NB4 (cell line): ENCODE results near the gene IER5.

Experiments used
- MYC ChIP-seq: IDR thresholded peaks from 2 replicates; pipeline ENCODE4 v1.6.1; 2011; ENCODE audit warnings: low read depth, low read length
- POLR2A ChIP-seq: IDR thresholded peaks from 2 replicates; pipeline ENCODE4 v1.6.1; 2011; ENCODE audit warnings: mild to moderate bottlenecking; ENCODE audit not compliant: insufficient read length; ENCODE audit errors: extremely low read depth
- TF ChIP-seq, protein P1 (sequence below): IDR thresholded peaks from one replicate; pipeline ENCODE4 v1.5.1; 2012; ENCODE audit warnings: low read depth, low read length
- TF ChIP-seq, protein P2 (sequence below): IDR thresholded peaks from 2 replicates; pipeline ENCODE4 v1.6.1; 2011; ENCODE audit warnings: low read depth, low read length

DNA sequence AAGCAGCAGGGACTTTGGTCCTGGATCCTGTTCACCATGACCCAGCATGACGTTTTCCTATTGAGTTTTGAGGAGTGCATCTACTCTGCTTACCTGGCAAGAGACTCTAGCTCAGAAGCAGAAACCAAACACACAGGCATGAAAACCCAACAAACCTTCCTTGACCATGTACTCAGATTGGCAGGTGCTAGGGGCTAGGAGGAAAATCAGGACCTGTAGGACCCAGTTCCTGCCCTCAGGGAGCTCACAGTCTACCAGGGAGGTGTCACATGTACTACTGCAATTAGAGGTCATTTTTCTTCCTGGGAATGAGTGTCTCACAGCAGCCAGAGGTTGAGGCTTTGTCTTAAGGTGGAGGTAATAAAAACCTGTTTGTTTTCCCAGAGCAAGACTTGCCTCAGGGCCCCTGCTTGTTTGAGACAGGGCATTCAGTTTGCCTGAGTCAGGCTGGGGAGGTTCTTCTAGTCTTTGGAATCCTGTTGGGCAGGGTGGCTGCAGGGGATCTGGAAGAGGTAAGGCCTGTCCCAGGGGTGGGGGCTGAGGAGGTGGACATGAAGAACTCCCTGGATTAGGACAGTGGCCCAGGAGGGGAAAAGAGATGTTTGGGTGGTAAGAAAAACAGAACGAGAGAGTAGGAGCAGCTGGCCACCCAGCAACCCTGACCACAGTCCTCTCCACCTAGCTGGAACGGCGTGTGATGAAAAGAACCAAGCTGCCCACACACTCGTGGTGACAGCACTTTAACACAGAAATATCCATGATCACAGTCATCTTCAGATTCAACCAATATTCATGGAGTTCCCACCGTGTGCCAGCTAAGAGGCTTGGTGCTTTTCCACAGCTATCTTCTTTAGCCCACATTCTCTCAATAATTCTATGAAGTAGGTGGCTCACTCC lies 30.8 kb downstream of the IER5 start:
- TF ChIP-seq, protein P1, sequence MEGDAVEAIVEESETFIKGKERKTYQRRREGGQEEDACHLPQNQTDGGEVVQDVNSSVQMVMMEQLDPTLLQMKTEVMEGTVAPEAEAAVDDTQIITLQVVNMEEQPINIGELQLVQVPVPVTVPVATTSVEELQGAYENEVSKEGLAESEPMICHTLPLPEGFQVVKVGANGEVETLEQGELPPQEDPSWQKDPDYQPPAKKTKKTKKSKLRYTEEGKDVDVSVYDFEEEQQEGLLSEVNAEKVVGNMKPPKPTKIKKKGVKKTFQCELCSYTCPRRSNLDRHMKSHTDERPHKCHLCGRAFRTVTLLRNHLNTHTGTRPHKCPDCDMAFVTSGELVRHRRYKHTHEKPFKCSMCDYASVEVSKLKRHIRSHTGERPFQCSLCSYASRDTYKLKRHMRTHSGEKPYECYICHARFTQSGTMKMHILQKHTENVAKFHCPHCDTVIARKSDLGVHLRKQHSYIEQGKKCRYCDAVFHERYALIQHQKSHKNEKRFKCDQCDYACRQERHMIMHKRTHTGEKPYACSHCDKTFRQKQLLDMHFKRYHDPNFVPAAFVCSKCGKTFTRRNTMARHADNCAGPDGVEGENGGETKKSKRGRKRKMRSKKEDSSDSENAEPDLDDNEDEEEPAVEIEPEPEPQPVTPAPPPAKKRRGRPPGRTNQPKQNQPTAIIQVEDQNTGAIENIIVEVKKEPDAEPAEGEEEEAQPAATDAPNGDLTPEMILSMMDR, result no peak
- TF ChIP-seq POLR2A, result no peak
- TF ChIP-seq, protein P2, sequence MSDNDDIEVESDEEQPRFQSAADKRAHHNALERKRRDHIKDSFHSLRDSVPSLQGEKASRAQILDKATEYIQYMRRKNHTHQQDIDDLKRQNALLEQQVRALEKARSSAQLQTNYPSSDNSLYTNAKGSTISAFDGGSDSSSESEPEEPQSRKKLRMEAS, result no peak
- no peak for TF ChIP-seq MYC
